Measurements from ENCODE around the gene RASSF4.

RASSF4 gene

GRCh38 chr10:44927352-44927751 is 32.2 kb upstream of the RASSF4 start:
- DNase-seq: no peak

DNA sequence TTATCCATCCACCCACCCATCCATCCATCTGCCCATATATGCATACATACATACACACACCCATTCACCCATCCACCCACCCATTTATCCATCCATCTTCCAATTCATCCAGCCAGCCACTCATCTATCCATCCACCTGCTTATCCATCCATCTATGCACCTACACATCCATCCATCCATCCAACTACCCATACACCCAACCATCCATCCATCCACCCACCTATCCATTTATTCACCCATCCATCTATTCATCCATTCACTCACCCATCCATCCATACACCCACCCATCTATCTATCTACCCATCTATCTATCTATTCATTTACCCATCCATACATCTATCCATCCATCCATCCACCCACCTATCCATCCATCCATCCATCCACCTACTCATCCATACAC is 31.1 kb upstream of the RASSF4 start:
- no peak for DNase-seq

DNA sequence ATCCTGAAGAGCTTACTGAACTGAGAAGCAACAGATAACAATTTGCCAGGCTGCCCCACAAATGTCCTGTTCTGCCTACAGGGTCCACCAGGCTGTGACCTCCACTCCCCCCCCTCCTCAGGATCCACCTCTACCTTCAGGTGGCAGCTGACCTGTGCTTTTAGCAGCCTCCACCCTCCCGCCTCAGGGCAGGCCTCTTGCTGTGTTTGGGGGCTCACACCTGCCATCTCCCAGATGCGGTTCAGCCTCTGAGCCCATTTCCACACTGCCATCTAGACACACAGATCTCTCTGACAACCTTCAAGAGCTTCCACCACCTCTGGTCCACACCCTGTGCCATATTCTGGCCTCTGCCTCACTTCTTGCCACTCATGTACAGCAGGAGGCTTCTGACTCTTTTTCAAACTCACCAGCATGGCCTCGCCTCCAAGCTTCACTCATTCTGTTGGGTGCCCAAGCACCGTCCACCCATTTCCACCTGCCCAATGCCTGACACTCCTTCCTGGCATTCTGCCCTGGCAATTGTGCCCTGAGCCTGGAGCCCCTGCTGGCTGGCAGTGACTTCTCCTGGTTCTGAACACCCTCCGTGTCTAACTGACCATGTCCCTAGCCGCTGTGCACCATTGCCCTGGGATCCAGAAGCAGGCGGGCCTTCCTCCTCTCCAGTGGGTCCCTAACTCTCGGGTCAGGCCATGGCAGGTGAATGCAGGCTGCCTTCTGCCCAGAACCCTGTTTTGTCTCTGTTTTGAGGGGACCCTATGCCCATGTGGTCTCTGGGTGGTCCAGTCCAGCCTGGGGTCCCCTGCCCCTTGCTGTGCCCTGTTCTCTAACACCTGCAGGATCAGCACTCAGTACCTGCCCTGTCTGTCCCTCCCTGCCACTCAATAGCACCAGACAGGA is 30.0 kb upstream of the RASSF4 start:
- DNase-seq: no peak

- no peak for DNase-seq
Observed at GRCh38 chr10:44930904-44931620, 28.5 kb upstream of the RASSF4 start.

GRCh38 chr10:44931621-44932516 is 27.7 kb upstream of the RASSF4 start:
- DNase-seq: no peak

DNA sequence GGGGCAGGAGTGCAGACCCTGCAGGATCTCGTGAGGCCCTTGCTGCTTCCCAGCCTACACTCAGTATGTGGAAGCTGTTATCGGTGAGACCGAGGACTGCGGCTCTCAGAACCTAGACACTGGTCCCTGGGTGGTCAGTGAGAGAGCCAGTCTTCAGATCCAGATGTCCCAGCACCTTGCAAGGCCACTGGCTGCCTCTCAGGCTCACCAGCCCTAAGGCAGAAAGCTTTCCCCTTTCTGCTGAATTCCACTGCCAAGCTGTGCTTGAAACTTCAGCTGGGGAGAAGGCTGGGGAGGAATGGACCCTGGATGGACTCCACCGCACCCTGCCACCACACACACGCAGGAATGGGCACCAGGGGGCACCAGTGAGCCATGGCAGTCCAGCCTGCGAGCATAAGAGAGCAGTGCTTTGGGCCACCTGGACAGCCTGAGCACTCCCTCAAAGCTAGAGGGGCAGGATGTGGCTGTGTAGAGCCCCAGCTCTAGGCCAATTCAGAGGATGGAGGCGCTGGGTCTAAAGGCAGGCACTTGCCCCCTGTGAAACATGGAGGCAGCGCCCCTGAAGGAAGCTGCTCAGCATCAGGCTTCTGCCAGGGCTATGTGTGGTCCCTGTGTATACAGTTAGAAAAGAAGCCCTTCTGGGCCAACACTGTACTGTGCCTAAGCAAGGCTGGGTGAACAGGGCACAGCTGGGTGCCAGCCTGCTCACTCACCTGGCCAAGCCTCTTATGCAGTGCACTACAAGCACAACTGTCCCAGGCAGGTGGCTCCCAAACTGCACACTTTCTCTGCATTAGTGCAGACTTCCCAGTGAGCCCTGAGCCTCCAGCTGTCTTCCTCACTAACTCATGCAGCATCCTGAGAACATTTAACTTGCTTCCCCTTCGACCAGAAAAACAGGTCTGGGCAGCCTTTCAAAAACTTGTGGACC is 26.8 kb upstream of the RASSF4 start:
- DNase-seq: peak; percentile 35 to 95 (median 78)

- no peak for DNase-seq
Observed at GRCh38 chr10:44933451-44934321, 25.9 kb upstream of the RASSF4 start.

GRCh38 chr10:44934416-44935200 is 25.0 kb upstream of the RASSF4 start:
- DNase-seq: peak in 1 of 56 donors; percentile 31

- DNase-seq: peak in 52 of 56 donors; percentile 20 to 86 (median 56)
Observed at GRCh38 chr10:44935201-44935965, 24.2 kb upstream of the RASSF4 start.

DNA sequence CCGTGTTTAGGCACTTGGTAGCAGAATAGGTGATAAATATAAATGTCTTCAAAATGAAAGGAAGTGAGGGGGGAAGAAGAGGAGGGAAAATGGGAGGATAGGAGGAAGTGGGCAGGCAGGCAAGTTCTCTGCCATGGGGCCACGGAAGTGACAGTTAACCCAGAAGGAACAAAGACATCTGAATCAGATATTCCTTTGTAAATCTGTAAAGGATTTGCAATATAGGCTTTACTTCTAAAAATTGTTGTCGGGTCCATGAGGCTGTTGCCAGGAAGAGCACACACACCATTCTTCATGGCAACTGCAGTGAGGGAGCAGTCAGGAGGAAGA is 23.7 kb upstream of the RASSF4 start:
- DNase-seq: no peak

DNA sequence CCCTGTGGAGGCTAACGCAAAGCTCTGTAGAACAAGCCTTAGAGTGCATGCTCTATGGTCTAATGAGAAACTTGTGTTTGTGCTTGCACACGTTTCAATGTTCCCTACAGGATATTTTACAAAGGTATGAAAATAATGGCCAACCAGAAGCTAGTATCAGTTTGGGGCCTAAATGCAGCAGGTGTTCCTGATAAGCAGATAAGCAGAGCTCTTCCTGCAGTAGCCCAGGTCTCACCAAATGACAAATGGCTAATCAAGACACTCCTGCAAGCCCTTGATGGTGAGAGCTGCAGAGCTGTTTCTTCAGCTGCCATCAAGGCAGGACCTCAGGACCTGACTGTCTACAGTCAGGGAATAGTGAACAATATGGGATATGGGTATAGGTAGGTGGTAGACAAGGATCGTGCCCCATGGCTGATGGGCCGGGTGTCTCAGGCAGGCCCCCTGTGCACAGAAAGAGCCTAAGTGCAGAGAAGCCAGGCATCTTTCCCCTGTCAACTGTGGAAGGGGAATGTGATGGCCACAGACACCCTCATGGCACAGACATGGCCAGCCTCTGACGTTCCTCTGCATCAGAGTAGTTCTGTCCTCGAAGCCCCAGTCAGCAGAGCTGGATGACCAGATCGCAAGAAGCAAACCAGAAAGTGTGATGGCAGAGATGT is 23.2 kb upstream of the RASSF4 start:
- no peak for DNase-seq

GRCh38 chr10:44937196-44938005 is 22.2 kb upstream of the RASSF4 start:
- peak in 1 of 56 donors; percentile 22 for DNase-seq

- no peak for DNase-seq
Observed at GRCh38 chr10:44938956-44939355, 20.6 kb upstream of the RASSF4 start.

GRCh38 chr10:44939691-44940401 is 19.8 kb upstream of the RASSF4 start:
- DNase-seq: no peak

GRCh38 chr10:44944354-44944753 is 15.2 kb upstream of the RASSF4 start:
- no peak for DNase-seq

DNA sequence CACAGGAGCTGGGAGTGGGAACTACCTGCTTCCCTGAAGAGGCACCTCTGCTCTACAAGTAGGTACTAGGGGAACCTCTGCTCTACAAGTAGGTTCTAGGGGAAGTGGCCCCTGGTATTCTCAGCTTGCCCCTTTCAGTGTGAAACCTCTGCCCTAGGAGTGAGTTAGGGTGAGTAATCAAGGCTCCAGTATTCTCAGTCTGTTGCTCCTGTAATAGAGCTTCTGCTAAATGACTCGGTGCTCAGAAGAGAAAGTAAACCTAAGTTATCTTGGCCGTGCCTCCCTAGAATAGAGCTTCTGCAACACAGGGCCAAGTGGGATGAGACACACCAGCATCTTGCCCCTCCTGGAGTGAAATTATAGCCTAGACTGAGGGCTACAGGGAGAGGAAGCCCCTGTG is 13.4 kb upstream of the RASSF4 start:
- no peak for DNase-seq
